ENCODE data around the gene TBC1D8B. TPM values are rescaled to one million over a fixed set of nuclear protein-coding genes. Genes with fewer than 3 reads are reported as not detected.
"Not testable (repeated sequence)": the region's sequence is repeated elsewhere in the genome, so short reads cannot be mapped to it uniquely, and the experiment has no call there.

TBC1D8B gene
- total and polyA plus RNA-seq, 2 of the 8 experiments (the other 6 are each of a cell fraction or from before 2014, with no cell fraction given), result 0.91 to 8.4 TPM

DNA sequence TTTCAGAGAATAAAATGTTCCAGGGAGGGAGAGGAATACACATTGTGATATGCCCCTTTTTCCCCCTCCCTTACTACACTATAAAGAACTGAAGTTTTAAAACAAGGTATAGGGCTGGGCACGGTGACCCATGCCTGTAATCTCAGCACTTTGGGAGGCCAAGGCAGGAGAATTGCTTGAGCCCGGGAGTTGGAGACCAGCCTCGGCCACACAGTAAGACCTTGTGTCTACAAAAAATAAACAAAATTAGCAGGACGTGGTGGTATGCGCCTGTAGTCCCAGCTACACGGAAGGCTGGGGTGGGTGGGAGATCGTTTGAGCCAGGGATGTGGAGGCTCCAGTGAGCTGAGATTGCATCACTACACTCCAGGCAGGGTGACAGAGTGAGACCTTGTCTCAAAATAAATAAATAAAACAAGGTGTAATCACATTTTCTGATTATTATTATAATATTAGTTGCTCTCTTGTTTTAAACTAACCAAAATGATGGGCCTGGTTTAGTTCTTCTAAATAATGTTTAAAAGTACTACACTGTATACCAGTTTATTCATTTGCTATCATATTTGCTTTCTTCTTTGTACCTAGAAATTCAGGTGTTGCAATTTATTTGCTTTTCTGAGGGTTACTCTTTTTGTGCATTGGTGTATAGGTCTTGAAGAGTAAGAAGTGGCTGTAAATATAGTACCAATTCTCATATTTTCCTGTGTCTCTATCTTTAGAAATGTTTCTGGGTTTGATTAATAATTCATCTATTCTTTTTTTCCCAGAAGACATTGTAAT is 8.8 kb downstream of the TBC1D8B start (continued):
- TF ChIP-seq RAD21 (IDR thresholded peaks at IDR 0.05 in 1 of 2, conservative IDR thresholded peaks at IDR 0.05 in 1 of 2; ENCODE audit: low read depth in 2 of 2, low read length in 2 of 2) (no peak), GABPA (IDR thresholded peaks at IDR 0.05; ENCODE audit: borderline replicate concordance, insufficient read depth, low read length) (no peak), ZNF274 (IDR thresholded peaks at IDR 0.05; ENCODE audit: borderline replicate concordance, extremely low read depth, low read length) (no peak), POLR2AphosphoS5 (IDR thresholded peaks at IDR 0.05; ENCODE audit: low read depth, low read length) (no peak), FOSL1 (IDR thresholded peaks at IDR 0.05; ENCODE audit: insufficient read depth, low read depth, low read length) (no peak)
- TF ChIP-seq, protein P1, sequence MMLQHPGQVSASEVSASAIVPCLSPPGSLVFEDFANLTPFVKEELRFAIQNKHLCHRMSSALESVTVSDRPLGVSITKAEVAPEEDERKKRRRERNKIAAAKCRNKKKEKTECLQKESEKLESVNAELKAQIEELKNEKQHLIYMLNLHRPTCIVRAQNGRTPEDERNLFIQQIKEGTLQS (IDR thresholded peaks at IDR 0.05; ENCODE audit: insufficient read depth, low read depth, low read length), result no peak

GRCh38 chrX:106812930-106813329 is 10.5 kb downstream of the TBC1D8B start:
- H3K14ac ChIP-seq (ENCODE audit: insufficient read length); CTCF ChIA-PET (ENCODE audit: partially characterized antibody); H3K56ac ChIP-seq (replicated peaks; ENCODE audit: insufficient read length, low read depth, low read length); H3K36me3 ChIP-seq (ENCODE audit: control insufficient read depth in 2 of 4, insufficient read depth in 4 of 4, low read length in 3 of 4); H2BK20ac ChIP-seq (ENCODE audit: low read length); H4K20me1 ChIP-seq (replicated peaks in 1 of 2; ENCODE audit: control insufficient read depth in 1 of 2, insufficient read depth in 2 of 2, low read length in 2 of 2); POLR2A ChIA-PET (ENCODE audit: partially characterized antibody); H3K9ac ChIP-seq (replicated peaks in 1 of 4; ENCODE audit: extremely low read depth in 1 of 4, low read depth in 3 of 4, low read length in 3 of 4); DNase-seq (ENCODE audit: low read depth in 1 of 2, low spot score in 2 of 2); H3K4me3 ChIP-seq (ENCODE audit: extremely low read depth in 1 of 4, insufficient read depth in 2 of 4, low read depth in 3 of 4, low read length in 4 of 4); H3K4ac ChIP-seq (replicated peaks; ENCODE audit: insufficient read length, low read depth, low read length); FAIRE-seq; H2AK5ac ChIP-seq (ENCODE audit: low read depth, low read length); H2BK12ac ChIP-seq (ENCODE audit: low read depth, low read length); H2BK5ac ChIP-seq (ENCODE audit: low read depth, low read length); H2BK15ac ChIP-seq (ENCODE audit: low read length); H3K79me2 ChIP-seq (ENCODE audit: control insufficient read depth in 1 of 2, insufficient read depth in 2 of 2, low read length in 2 of 2); H3K4me2 ChIP-seq (ENCODE audit: insufficient read depth in 1 of 2, low read depth in 2 of 2, low read length in 2 of 2); H3K9me3 ChIP-seq (ENCODE audit: insufficient read depth in 2 of 2, low read depth in 1 of 2, low read length in 1 of 2); H4K5ac ChIP-seq (ENCODE audit: insufficient read length, low read depth, low read length); H3K23me2 ChIP-seq (ENCODE audit: low read depth, low read length); H2AFZ ChIP-seq (ENCODE audit: low read length); H3K18ac ChIP-seq (ENCODE audit: extremely low read depth, low read length); H2BK120ac ChIP-seq (replicated peaks; ENCODE audit: low read depth, low read length); H3K27me3 ChIP-seq (replicated peaks in 1 of 4; ENCODE audit: control insufficient read depth in 3 of 4, extremely low read depth in 1 of 4, insufficient read depth in 3 of 4, low read length in 3 of 4); H3K79me1 ChIP-seq (ENCODE audit: low read depth, low read length); H4K8ac ChIP-seq (ENCODE audit: extremely low read depth, insufficient read depth, low read length); H4K91ac ChIP-seq (replicated peaks; ENCODE audit: insufficient read length, low read length); H3K23ac ChIP-seq (ENCODE audit: insufficient read length); H3K4me1 ChIP-seq (replicated peaks in 1 of 4; ENCODE audit: control insufficient read depth in 3 of 4, insufficient read depth in 4 of 4, low read length in 3 of 4); H3K27ac ChIP-seq (ENCODE audit: low read depth, low read length): not testable (repeated sequence)
- WGBS, 2 experiments (ENCODE audit: extremely low coverage in 1 of 2, insufficient coverage in 1 of 2, insufficient read length in 1 of 2, insufficient replicate concordance in 2 of 2, low coverage in 1 of 2, low lambda C conversion rate in 2 of 2, missing lambda C conversion rate in 1 of 2), result 80% methylated on average over 5 of the region's 5 CpGs; no CpG with 5 or more reads in 1 of the 2 experiments

Measured in H1 (cell line).